ENCODE data around the gene SERPINB7. TPM values are rescaled to one million over a fixed set of nuclear protein-coding genes. Genes with fewer than 3 reads are reported as not detected.

The SERPINB7 gene
- total RNA-seq, 1 experiment from 2014 or later = not detected

GRCh38 chr18:63730773-63731172, 44.4 kb upstream of the SERPINB7 start:
- Histone ChIP-seq H3K27ac (ENCODE audit: low read depth, low read length) (no peak overlapping the region), H3K9ac (ENCODE audit: low read length) (no peak overlapping the region), H3K79me2 (ENCODE audit: insufficient read depth, low read length) (no peaks in the 10 kb centered on the region), H3K4me2 (ENCODE audit: low read length) (no peak overlapping the region), H3K9me3 (ENCODE audit: control insufficient read depth in 1 of 2, insufficient read depth in 1 of 2, low read depth in 1 of 2, low read length in 2 of 2) (no peaks in the 10 kb centered on the region), H3K36me3 (ENCODE audit: control insufficient read depth in 1 of 2, insufficient read depth in 2 of 2, low read length in 2 of 2) (no peaks in the 10 kb centered on the region), H4K20me1 (ENCODE audit: insufficient read depth) (no peaks in the 10 kb centered on the region), H3K4me1 (ENCODE audit: control insufficient read depth in 1 of 2, insufficient read depth in 2 of 2, low read length in 2 of 2) (no peaks in the 10 kb centered on the region), H3K27me3 (ENCODE audit: insufficient read depth, low read length) (no peaks in the 10 kb centered on the region), H3K9me2 (ENCODE audit: insufficient read depth) (no peaks in the 10 kb centered on the region), H2AFZ (ENCODE audit: low read depth, low read length, poor library complexity, severe bottlenecking) (no peak overlapping the region), H3K4me3 (replicated peaks in 1 of 2; ENCODE audit: low read depth in 1 of 2, low read length in 2 of 2) (no peak overlapping the region)
- no TSS peak for BruUV-seq (replicated peaks)
- ChIA-PET CTCF (no interaction called here), POLR2A (no interaction called here), RAD21 (ENCODE audit: low non-redundant PET in 1 of 2, low total read pairs in 2 of 2, uncharacterized antibody in 2 of 2, unreplicated experiment in 2 of 2) (no interaction called here)
- intact Hi-C loops (cut with micrococcal nuclease) = no loop called here
- TF ChIP-seq ATF3 (IDR thresholded peaks at IDR 0.05) = no peak
- TF ChIP-seq SIN3A (IDR thresholded peaks at IDR 0.05; ENCODE audit: low read depth) = no peak
- no peak for TF ChIP-seq POLR2AphosphoS5 (IDR thresholded peaks at IDR 0.05; ENCODE audit: low read depth, low read length)
- TF ChIP-seq ZFX (IDR thresholded peaks at IDR 0.05) = no peak
- TF ChIP-seq RAD21 (IDR thresholded peaks at IDR 0.05; ENCODE audit: low read depth) = no peak
- TF ChIP-seq YY1 (IDR thresholded peaks at IDR 0.05; ENCODE audit: extremely low read depth, insufficient replicate concordance, low read depth, low read length) = no peak
- no peak for TF ChIP-seq FOSL1 (IDR thresholded peaks at IDR 0.05; ENCODE audit: low read depth)
- no peak for TF ChIP-seq CBX3 (IDR thresholded peaks at IDR 0.05; ENCODE audit: low read depth)
- no peak for TF ChIP-seq SP1 (IDR thresholded peaks at IDR 0.05; ENCODE audit: low read depth)
- TF ChIP-seq TCF7L2 (IDR thresholded peaks at IDR 0.05; ENCODE audit: borderline replicate concordance, extremely low read depth, insufficient read depth, insufficient read length) = no peak
- TF ChIP-seq EGR1 (IDR thresholded peaks at IDR 0.05; ENCODE audit: low read depth) = no peak
- no peak for TF ChIP-seq POLR2A (IDR thresholded peaks at IDR 0.05; ENCODE audit: borderline replicate concordance, extremely low read depth, insufficient read depth, insufficient read length)
- no peak for TF ChIP-seq ZBTB33 (IDR thresholded peaks at IDR 0.05; ENCODE audit: extremely low read depth, insufficient replicate concordance, low read length)
- no peak for TF ChIP-seq EZH2 (IDR thresholded peaks at IDR 0.05)
- TF ChIP-seq MAX (IDR thresholded peaks at IDR 0.05) = no peak
- ATAC-seq (no peak), DNase-seq (ENCODE audit: low read depth, low spot score) (no peak)
